Measurements from ENCODE around the gene RFNG. TPM values are rescaled to one million over a fixed set of nuclear protein-coding genes. Genes with fewer than 3 reads are reported as not detected.
"Not testable (repeated sequence)": the region's sequence is repeated elsewhere in the genome, so short reads cannot be mapped to it uniquely, and the experiment has no call there.

The RFNG gene
- total RNA-seq, 1 experiment from 2014 or later = 43.4 TPM

GRCh38 chr17:82041144-82041814 is 10.3 kb downstream of the RFNG start:
- in situ Hi-C loops (cut with HindIII; ENCODE audit: low pct_unique_long_range_greater_than_20kb, low sequenced_read_pairs) (no loop called here), intact Hi-C loops (cut with micrococcal nuclease; ENCODE audit: unreplicated experiment) (no loop called here)
- DNase-seq (ENCODE audit: low read depth, low spot score) = no peak
- CTCF ChIA-PET = interaction anchor here (0.5 kb wide), 1 partner anchor 21 kb away, joined by 3 read pairs; no protein-coding TSS in a partner anchor
- H3K9me3 ChIP-seq (ENCODE audit: control insufficient read depth, insufficient read depth, low read depth, low read length) = no peaks in the 10 kb centered on the region
- H3K4me1 ChIP-seq (ENCODE audit: control insufficient read depth, insufficient read depth, low read length) = peaks cover 4% of the 10 kb centered on the region; the same call in 1 of the 2 replicates
- ATAC-seq = no peak
- H3K27ac ChIP-seq (ENCODE audit: low read length) = no peak overlapping the region
- H3K36me3 ChIP-seq (ENCODE audit: control insufficient read depth, insufficient read depth, low read length) = no peaks in the 10 kb centered on the region
- no peaks in the 10 kb centered on the region for H3K27me3 ChIP-seq (ENCODE audit: control insufficient read depth, insufficient read depth, low read length)
- TF ChIP-seq CTCF (IDR thresholded peaks at IDR 0.05) = no peak
- no peak for TF ChIP-seq POLR2AphosphoS5 (IDR thresholded peaks at IDR 0.05; ENCODE audit: low read depth, low read length)
- no peak for TF ChIP-seq REST (IDR thresholded peaks at IDR 0.05; ENCODE audit: insufficient read depth in 1 of 2, low read depth in 2 of 2, low read length in 1 of 2)
- TF ChIP-seq TCF7L2 (IDR thresholded peaks at IDR 0.05; ENCODE audit: low read depth, low read length) = no peak
- TF ChIP-seq SIN3A (IDR thresholded peaks at IDR 0.05; ENCODE audit: borderline replicate concordance, insufficient read depth, low read depth, low read length) = no peak
- POLR2A ChIA-PET = interaction anchor here (0.6 to 0.7 kb wide), 2 partner anchors 10 to 11 kb away, joined by 3 to 5 read pairs; no protein-coding TSS in a partner anchor
- BruUV-seq (replicated peaks) = no TSS peak
- no peak overlapping the region for H3K4me3 ChIP-seq (ENCODE audit: low read depth in 2 of 2, low read length in 2 of 2)

- no TSS peak for BruUV-seq (replicated peaks)
- POLR2A ChIA-PET = no interaction called here
- Histone ChIP-seq H3K36me3 (ENCODE audit: control insufficient read depth, insufficient read depth, low read length) (no peaks in the 10 kb centered on the region), H3K4me3 (ENCODE audit: low read depth in 2 of 2, low read length in 2 of 2) (no peak overlapping the region), H3K4me1 (ENCODE audit: control insufficient read depth, insufficient read depth, low read length) (peaks cover 8% of the 10 kb centered on the region; the same call in 1 of the 2 replicates), H3K27me3 (ENCODE audit: control insufficient read depth, insufficient read depth, low read length) (no peaks in the 10 kb centered on the region), H3K9me3 (ENCODE audit: control insufficient read depth, insufficient read depth, low read depth, low read length) (no peaks in the 10 kb centered on the region), H3K27ac (ENCODE audit: low read length) (no peak overlapping the region)
- TF ChIP-seq POLR2AphosphoS5 (IDR thresholded peaks at IDR 0.05; ENCODE audit: low read depth, low read length) (no peak), CTCF (IDR thresholded peaks at IDR 0.05) (no peak), SIN3A (IDR thresholded peaks at IDR 0.05; ENCODE audit: borderline replicate concordance, insufficient read depth, low read depth, low read length) (no peak), REST (IDR thresholded peaks at IDR 0.05; ENCODE audit: insufficient read depth in 1 of 2, low read depth in 2 of 2, low read length in 1 of 2) (no peak), TCF7L2 (IDR thresholded peaks at IDR 0.05; ENCODE audit: low read depth, low read length) (no peak)
- DNase-seq (ENCODE audit: low read depth, low spot score) (no peak), ATAC-seq (no peak)
- in situ Hi-C loops (cut with HindIII; ENCODE audit: low pct_unique_long_range_greater_than_20kb, low sequenced_read_pairs) (no loop called here), intact Hi-C loops (cut with micrococcal nuclease; ENCODE audit: unreplicated experiment) (no loop called here)
- CTCF ChIA-PET = no interaction called here
These were observed 11.8 kb downstream of the RFNG start for GRCh38 chr17:82039695-82040299.

GRCh38 chr17:82038796-82039409 is 12.7 kb downstream of the RFNG start:
- intact Hi-C loops (cut with micrococcal nuclease; ENCODE audit: unreplicated experiment); H3K4me3 ChIP-seq (ENCODE audit: low read depth in 2 of 2, low read length in 2 of 2); CTCF ChIA-PET; H3K36me3 ChIP-seq (ENCODE audit: control insufficient read depth, insufficient read depth, low read length); ATAC-seq; H3K27me3 ChIP-seq (ENCODE audit: control insufficient read depth, insufficient read depth, low read length); in situ Hi-C loops (cut with HindIII; ENCODE audit: low pct_unique_long_range_greater_than_20kb, low sequenced_read_pairs); DNase-seq (ENCODE audit: low read depth, low spot score); H3K27ac ChIP-seq (ENCODE audit: low read length); BruUV-seq (replicated peaks); H3K9me3 ChIP-seq (ENCODE audit: control insufficient read depth, insufficient read depth, low read depth, low read length): not testable (repeated sequence)
- peaks cover 12% of the 10 kb centered on the region; the same call in 1 of the 2 replicates for H3K4me1 ChIP-seq (ENCODE audit: control insufficient read depth, insufficient read depth, low read length)
- POLR2A ChIA-PET = interaction anchor here (0.6 kb wide), 1 partner anchor 64 kb away, joined by 5 read pairs; no protein-coding TSS in a partner anchor

Data from Panc1 (cell line).